Upper lobe of left lung (tissue), 6 donors: ENCODE data around the gene MYO5B. TPM values are rescaled to one million over a fixed set of nuclear protein-coding genes. Genes with fewer than 3 reads are reported as not detected.

Experiments used
- ATAC-seq, 2 donors: fragments of 200-7000 bp; cut with Tn5 transposase; one replicate each; pipeline ENCODE4 v1.9.1; 2022; ENCODE audit warnings: mild to moderate bottlenecking in 2 of 2, moderate library complexity in 2 of 2; ENCODE audit not compliant: low FRiP score in 2 of 2
- DNase-seq, 2 donors: peaks; one replicate each; pipeline ENCODE4 v3.0.0-alpha.2; 2019 to 2020
- H3K27ac ChIP-seq, 4 donors: fragments of 200-600 bp; sonication (generic); one replicate each; pipeline ENCODE4 v1.5.1; 2016 to 2019
- H3K27me3 ChIP-seq, 4 donors: fragments of 200-600 bp; sonication (generic); one replicate each; pipeline ENCODE4 v1.5.1; 2017 to 2019
- H3K36me3 ChIP-seq, 4 donors: fragments of 200-600 bp; sonication (generic); one replicate each; pipeline ENCODE4 v1.5.1; 2016 to 2019
- H3K4me1 ChIP-seq, 4 donors: fragments of 200-600 bp; sonication (generic); one replicate each; pipeline ENCODE4 v1.5.1; 2018 to 2019
- H3K4me3 ChIP-seq, 4 donors: fragments of 200-600 bp; sonication (generic); one replicate each; pipeline ENCODE4 v1.5.1; 2017 to 2019; ENCODE audit warnings: mild to moderate bottlenecking in 2 of 4, moderate library complexity in 1 of 4
- H3K9me3 ChIP-seq, 4 donors: fragments of 200-600 bp; sonication (generic); one replicate each; pipeline ENCODE4 v1.5.1; 2018 to 2019
- CTCF ChIP-seq, 6 experiments: fragments of 450-650 bp in 4 of 6; fragments of 200-600 bp in 2 of 6; sonication (generic) in 2 of 6; IDR thresholded peaks; one replicate each; pipeline ENCODE4 v1.5.1; 2016 to 2019; ENCODE audit warnings: antibody characterized with exemption in 6 of 6
- EP300 ChIP-seq, 4 donors: sonication (generic); formaldehyde crosslinking; IDR thresholded peaks; one replicate each; pipeline ENCODE4 v1.5.1; 2017; ENCODE audit warnings: antibody characterized with exemption in 4 of 4, control low read depth in 2 of 4
- POLR2A ChIP-seq, 4 donors: fragments of 450-650 bp; IDR thresholded peaks; one replicate each; pipeline ENCODE4 v1.5.1; 2016 to 2017; ENCODE audit warnings: antibody characterized with exemption in 4 of 4, mild to moderate bottlenecking in 2 of 4
- POLR2AphosphoS5 ChIP-seq, 2 donors: sonication (generic); formaldehyde crosslinking; IDR thresholded peaks; one replicate each; pipeline ENCODE4 v1.5.1; 2017; ENCODE audit warnings: antibody characterized with exemption in 2 of 2
- WGBS, 2 donors: methylation state at CpG; one replicate each; pipeline ENCODE4 v1.1.5; 2017 to 2018; 5-methylcytosine and 5-hydroxymethylcytosine counted together
- total RNA-seq, 6 donors: library from RNA; depleted of rRNA in 4 of 6; stranded (reverse); fragments of >200 nt in 4 of 6; gene quantifications; one replicate each; pipeline versions ENCODE4 v1.1.0 to v1.2.1, GENCODE V29; 2016 to 2021
- donor health status: DM: no; HTN: no; CAD: no; lungs with moderate emphysema.
- donor health status: DM: no; HTN: yes; CAD: no; lungs with severe emphysema.

Gene MYO5B
- total RNA-seq, 6 donors from 2014 or later: 25.4 to 95.2 (median 49.6) TPM

- no peaks in the 10 kb centered on the region for H3K4me1 ChIP-seq
- TF ChIP-seq CTCF (IDR thresholded peaks at IDR 0.05) (no peak), POLR2AphosphoS5 (IDR thresholded peaks at IDR 0.05) (no peak), POLR2A (IDR thresholded peaks at IDR 0.05) (no peak), EP300 (IDR thresholded peaks at IDR 0.05) (no peak)
- no peaks in the 10 kb centered on the region for H3K9me3 ChIP-seq
- no peaks in the 10 kb centered on the region for H3K36me3 ChIP-seq
- DNase-seq (no peak), ATAC-seq (no peak)
- WGBS, 2 donors: 51 to 67% methylated on average over 1 of the region's 1 CpG
- H3K27me3 ChIP-seq: no peaks in the 10 kb centered on the region
- no peak overlapping the region for H3K4me3 ChIP-seq
- no peak overlapping the region for H3K27ac ChIP-seq
Measured at GRCh38 chr18:50182511-50182910, 12.4 kb downstream of the MYO5B start.

GRCh38 chr18:50181590-50181989 is 13.4 kb downstream of the MYO5B start:
- Histone ChIP-seq H3K27ac (no peak overlapping the region), H3K27me3 (no peaks in the 10 kb centered on the region), H3K4me3 (no peak overlapping the region), H3K36me3 (no peaks in the 10 kb centered on the region), H3K9me3 (no peaks in the 10 kb centered on the region), H3K4me1 (no peaks in the 10 kb centered on the region)
- no peak for TF ChIP-seq POLR2A (IDR thresholded peaks at IDR 0.05)
- TF ChIP-seq POLR2AphosphoS5 (IDR thresholded peaks at IDR 0.05): no peak
- no peak for TF ChIP-seq CTCF (IDR thresholded peaks at IDR 0.05)
- TF ChIP-seq EP300 (IDR thresholded peaks at IDR 0.05): no peak
- DNase-seq (no peak), ATAC-seq (no peak)
- 34 to 55% methylated on average over 2 of the region's 2 CpGs for WGBS, 2 donors

- no peaks in the 10 kb centered on the region for H3K4me1 ChIP-seq
- 84 to 87% methylated on average over 2 of the region's 2 CpGs for WGBS, 2 donors
- ATAC-seq: no peak
- H3K4me3 ChIP-seq: no peak overlapping the region
- no peak overlapping the region for H3K27ac ChIP-seq
- H3K27me3 ChIP-seq: no peaks in the 10 kb centered on the region
- DNase-seq: no peak
- no peaks in the 10 kb centered on the region for H3K9me3 ChIP-seq
- no peaks in the 10 kb centered on the region for H3K36me3 ChIP-seq
- TF ChIP-seq POLR2A (IDR thresholded peaks at IDR 0.05) (no peak), CTCF (IDR thresholded peaks at IDR 0.05) (no peak), EP300 (IDR thresholded peaks at IDR 0.05) (no peak), POLR2AphosphoS5 (IDR thresholded peaks at IDR 0.05) (no peak)
Measured at GRCh38 chr18:50179465-50179864, 15.5 kb downstream of the MYO5B start.

GRCh38 chr18:50177294-50177992 is 17.5 kb downstream of the MYO5B start:
- no peaks in the 10 kb centered on the region for H3K36me3 ChIP-seq
- no peak for DNase-seq
- no peaks in the 10 kb centered on the region for H3K4me1 ChIP-seq
- no peak for ATAC-seq
- H3K9me3 ChIP-seq: no peaks in the 10 kb centered on the region
- H3K27ac ChIP-seq: no peak overlapping the region
- TF ChIP-seq CTCF (IDR thresholded peaks at IDR 0.05) (no peak), POLR2A (IDR thresholded peaks at IDR 0.05) (no peak), EP300 (IDR thresholded peaks at IDR 0.05) (no peak)
- 36 to 42% methylated on average over 3 of the region's 3 CpGs for whole genome bisulfite sequencing, 2 donors
- no peak overlapping the region for H3K4me3 ChIP-seq
- no peaks in the 10 kb centered on the region for H3K27me3 ChIP-seq

GRCh38 chr18:50172367-50172766 is 22.6 kb downstream of the MYO5B start:
- TF ChIP-seq POLR2AphosphoS5 (IDR thresholded peaks at IDR 0.05): no peak
- TF ChIP-seq CTCF (IDR thresholded peaks at IDR 0.05): no peak
- TF ChIP-seq EP300 (IDR thresholded peaks at IDR 0.05): no peak
- no peak for TF ChIP-seq POLR2A (IDR thresholded peaks at IDR 0.05)
- Histone ChIP-seq H3K4me1 (no peaks in the 10 kb centered on the region), H3K36me3 (no peaks in the 10 kb centered on the region), H3K9me3 (no peaks in the 10 kb centered on the region), H3K4me3 (no peak overlapping the region), H3K27me3 (no peaks in the 10 kb centered on the region), H3K27ac (no peak overlapping the region)
- no peak for DNase-seq
- no peak for ATAC-seq
- 79 to 87% methylated on average over 3 of the region's 3 CpGs for WGBS, 2 donors
